Measurements from ENCODE around the gene S100PBP.

DNA sequence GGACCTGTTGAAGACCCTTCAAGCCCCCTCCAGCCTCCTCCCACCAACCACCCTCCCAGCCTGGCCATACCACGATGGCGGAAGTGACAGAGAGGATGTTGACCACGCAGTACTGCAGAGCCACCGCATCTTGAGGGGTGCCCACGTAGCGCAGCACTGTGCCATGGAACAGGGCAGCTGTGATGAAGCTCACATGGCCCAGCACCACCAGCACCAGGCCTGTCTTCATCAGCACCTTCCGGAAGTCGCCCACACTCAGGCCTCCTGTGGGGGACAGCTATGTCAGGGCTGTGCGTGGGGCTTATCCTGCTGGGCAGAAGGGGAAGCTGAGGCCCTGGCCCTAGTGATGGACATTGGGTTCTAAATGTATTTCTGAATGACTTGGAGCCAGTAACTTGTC is 80.6 kb downstream of the S100PBP start:
- TF ChIP-seq, protein P1, sequence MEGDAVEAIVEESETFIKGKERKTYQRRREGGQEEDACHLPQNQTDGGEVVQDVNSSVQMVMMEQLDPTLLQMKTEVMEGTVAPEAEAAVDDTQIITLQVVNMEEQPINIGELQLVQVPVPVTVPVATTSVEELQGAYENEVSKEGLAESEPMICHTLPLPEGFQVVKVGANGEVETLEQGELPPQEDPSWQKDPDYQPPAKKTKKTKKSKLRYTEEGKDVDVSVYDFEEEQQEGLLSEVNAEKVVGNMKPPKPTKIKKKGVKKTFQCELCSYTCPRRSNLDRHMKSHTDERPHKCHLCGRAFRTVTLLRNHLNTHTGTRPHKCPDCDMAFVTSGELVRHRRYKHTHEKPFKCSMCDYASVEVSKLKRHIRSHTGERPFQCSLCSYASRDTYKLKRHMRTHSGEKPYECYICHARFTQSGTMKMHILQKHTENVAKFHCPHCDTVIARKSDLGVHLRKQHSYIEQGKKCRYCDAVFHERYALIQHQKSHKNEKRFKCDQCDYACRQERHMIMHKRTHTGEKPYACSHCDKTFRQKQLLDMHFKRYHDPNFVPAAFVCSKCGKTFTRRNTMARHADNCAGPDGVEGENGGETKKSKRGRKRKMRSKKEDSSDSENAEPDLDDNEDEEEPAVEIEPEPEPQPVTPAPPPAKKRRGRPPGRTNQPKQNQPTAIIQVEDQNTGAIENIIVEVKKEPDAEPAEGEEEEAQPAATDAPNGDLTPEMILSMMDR (IDR thresholded peaks at IDR 0.05) = no peak
- TF ChIP-seq POLR2AphosphoS5 (IDR thresholded peaks at IDR 0.05) (no peak), POLR2A (IDR thresholded peaks at IDR 0.05) (no peak)

Measured in breast epithelium (tissue), 3 donors.